SK-N-DZ (cell line): Measurements from ENCODE around the gene CORO1C.

ENCODE experiments used
- DNase-seq: peaks from one replicate; pipeline ENCODE4 v3.0.0-alpha.2; 2015; ENCODE audit warnings: low spot score

Gene CORO1C

GRCh38 chr12:108696111-108696995 is 35.0 kb downstream of the CORO1C start:
- DNase-seq = no peak

- no peak for DNase-seq
Observed at GRCh38 chr12:108694812-108695278, 36.5 kb downstream of the CORO1C start.

GRCh38 chr12:108693751-108694150 is 37.6 kb downstream of the CORO1C start:
- DNase-seq = no peak

GRCh38 chr12:108693186-108693730 is 38.1 kb downstream of the CORO1C start:
- no peak for DNase-seq

- DNase-seq = peak; percentile 57
Observed at GRCh38 chr12:108691998-108692808, 39.1 kb downstream of the CORO1C start.

GRCh38 chr12:108691175-108691997 is 39.9 kb downstream of the CORO1C start:
- DNase-seq = peak; percentile 99

GRCh38 chr12:108690542-108691174 is 40.7 kb downstream of the CORO1C start:
- no peak for DNase-seq

- no peak for DNase-seq
Observed at GRCh38 chr12:108690191-108690518, 41.2 kb downstream of the CORO1C start.

GRCh38 chr12:108689314-108690190 is 41.8 kb downstream of the CORO1C start:
- DNase-seq = peak; percentile 39

- DNase-seq = no peak
Observed at GRCh38 chr12:108686780-108687179, 44.5 kb downstream of the CORO1C start.

- DNase-seq = no peak
Observed at GRCh38 chr12:108685469-108686260, 45.7 kb downstream of the CORO1C start.

GRCh38 chr12:108683906-108684556 is 47.3 kb downstream of the CORO1C start:
- DNase-seq = no peak

GRCh38 chr12:108681317-108681716 is 50.0 kb downstream of the CORO1C start:
- no peak for DNase-seq

- no peak for DNase-seq
Observed at GRCh38 chr12:108679106-108679681, 52.1 kb downstream of the CORO1C start.

GRCh38 chr12:108678104-108678730 is 53.1 kb downstream of the CORO1C start:
- no peak for DNase-seq

GRCh38 chr12:108677381-108677780 is 53.9 kb downstream of the CORO1C start:
- no peak for DNase-seq

GRCh38 chr12:108676707-108677106 is 54.6 kb downstream of the CORO1C start:
- no peak for DNase-seq

GRCh38 chr12:108675792-108676191 is 55.5 kb downstream of the CORO1C start:
- DNase-seq = no peak
